GM12892 (cell line): ENCODE results near the gene IFNA8.

Experiments used
- POLR2A ChIP-seq: IDR thresholded peaks from 2 replicates; pipeline ENCODE4 v1.6.1; 2011; ENCODE audit warnings: low read depth, low read length, control low read depth
- TAF1 ChIP-seq: IDR thresholded peaks from 2 replicates; pipeline ENCODE4 v1.6.1; 2011; ENCODE audit warnings: low read depth, mild to moderate bottlenecking, control low read depth, low read length, borderline replicate concordance

DNA sequence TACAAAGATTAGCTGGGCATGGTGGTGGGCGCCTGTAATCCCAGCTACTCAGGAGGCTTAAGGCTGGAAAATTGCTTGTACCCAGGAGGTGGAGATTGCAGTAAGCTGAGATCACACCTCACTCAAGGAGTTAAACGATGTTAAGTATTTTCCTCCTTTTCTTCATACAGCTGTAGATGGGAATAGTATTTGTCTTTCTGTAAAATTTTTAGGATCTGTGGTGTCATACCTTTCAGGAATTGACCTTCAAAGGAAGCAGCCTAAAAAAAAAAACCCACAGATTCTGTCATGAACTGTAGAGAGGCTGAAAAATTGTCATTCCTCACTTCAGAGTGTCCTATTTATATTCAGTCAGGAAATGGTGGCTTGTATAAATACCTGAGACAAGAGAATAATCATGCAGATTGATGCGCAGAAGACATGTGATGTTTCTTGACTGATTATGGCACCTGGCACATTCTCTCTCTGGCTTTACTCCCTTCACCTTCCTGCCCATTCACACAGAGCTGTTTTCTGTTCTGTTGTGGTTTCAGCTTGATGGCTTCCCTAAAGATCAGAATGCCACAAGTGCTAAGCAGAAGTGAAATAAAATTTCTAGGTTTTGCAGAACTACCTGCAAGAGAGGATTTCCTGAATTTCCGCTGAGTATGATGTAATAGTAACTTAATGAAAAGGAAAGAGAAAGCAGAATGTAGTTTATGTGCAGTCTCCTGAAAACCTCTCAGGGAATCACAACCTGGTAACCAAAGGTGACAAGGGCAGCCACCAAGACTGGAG lies 35.1 kb downstream of the IFNA8 start:
- TF ChIP-seq POLR2A, result no peak
- no peak for TF ChIP-seq TAF1
